22Rv1 (cell line): ENCODE results near the gene IGF1R.

Experiments used
- H3K27ac ChIP-seq: fragments of 450-650 bp; 2 replicates; pipeline ENCODE4 v1.5.1; 2017
- ZFX ChIP-seq: fragments of 450-650 bp; IDR thresholded peaks from 2 replicates; pipeline ENCODE4 v1.6.1; 2017; ENCODE audit warnings: antibody characterized with exemption, borderline replicate concordance
- TF ChIP-seq, protein P1 (sequence below): fragments of 450-650 bp; IDR thresholded peaks from 2 replicates; pipeline ENCODE4 v1.5.1; 2017; ENCODE audit warnings: mild to moderate bottlenecking

IGF1R gene

DNA sequence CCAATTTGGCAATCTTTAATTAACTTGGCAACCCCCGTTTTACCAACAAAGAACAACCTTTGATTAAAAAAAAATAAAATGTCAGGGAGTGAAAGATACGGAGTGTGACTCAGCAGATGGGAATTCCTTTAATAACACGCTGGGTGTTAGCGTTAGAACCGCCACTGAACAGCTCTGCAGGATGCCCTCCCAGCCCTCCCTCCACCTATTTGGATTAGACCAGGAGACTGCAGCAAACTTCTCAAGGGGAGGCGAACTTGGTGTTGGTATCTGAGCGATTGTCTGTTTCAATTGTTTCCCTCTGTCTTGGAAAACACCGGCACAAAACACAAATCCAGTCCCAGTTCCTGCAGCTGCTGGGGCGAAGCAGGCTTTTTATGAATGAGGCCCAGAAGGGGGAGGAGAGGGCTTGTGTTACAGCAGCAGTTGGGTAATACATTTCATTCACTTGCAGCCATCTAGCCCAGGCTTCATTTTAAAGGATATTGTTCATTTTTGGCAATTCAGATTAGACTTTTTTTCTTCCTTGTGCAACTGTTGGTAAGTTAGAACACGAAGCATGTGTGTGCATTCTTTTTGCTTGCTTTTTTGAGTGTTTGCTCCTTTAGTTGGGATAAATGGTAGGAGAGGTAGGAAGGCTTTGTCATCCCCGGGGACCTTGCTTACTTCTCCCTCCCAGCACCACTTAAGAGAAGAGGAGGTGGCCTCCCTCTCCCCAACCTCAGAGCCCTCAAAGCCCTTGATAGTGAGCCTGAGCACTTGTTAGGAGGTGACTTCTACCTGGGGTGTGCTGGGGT, 152.3 kb downstream of the IGF1R start:
- TF ChIP-seq ZFX: no peak
- TF ChIP-seq, protein P1, sequence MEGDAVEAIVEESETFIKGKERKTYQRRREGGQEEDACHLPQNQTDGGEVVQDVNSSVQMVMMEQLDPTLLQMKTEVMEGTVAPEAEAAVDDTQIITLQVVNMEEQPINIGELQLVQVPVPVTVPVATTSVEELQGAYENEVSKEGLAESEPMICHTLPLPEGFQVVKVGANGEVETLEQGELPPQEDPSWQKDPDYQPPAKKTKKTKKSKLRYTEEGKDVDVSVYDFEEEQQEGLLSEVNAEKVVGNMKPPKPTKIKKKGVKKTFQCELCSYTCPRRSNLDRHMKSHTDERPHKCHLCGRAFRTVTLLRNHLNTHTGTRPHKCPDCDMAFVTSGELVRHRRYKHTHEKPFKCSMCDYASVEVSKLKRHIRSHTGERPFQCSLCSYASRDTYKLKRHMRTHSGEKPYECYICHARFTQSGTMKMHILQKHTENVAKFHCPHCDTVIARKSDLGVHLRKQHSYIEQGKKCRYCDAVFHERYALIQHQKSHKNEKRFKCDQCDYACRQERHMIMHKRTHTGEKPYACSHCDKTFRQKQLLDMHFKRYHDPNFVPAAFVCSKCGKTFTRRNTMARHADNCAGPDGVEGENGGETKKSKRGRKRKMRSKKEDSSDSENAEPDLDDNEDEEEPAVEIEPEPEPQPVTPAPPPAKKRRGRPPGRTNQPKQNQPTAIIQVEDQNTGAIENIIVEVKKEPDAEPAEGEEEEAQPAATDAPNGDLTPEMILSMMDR: no peak
- H3K27ac ChIP-seq: no peak overlapping the region

DNA sequence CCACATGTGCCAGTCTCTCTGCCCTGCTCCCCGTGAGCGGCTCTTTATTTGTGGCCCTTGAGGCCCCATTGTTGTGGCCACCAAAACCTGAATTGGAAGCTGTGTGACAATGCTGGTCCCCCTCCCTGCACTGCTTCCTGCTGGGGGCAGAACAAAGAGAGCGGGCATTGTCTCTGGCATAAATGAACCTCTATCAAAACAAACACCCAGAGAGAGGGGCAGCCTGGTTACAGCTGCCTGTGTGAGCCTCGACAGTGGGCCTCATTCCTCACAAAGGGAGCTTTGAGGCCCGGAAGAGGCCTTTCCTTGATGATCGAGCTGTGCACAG, 152.9 kb downstream of the IGF1R start:
- TF ChIP-seq, protein P1: no peak
- TF ChIP-seq ZFX: no peak
- H3K27ac ChIP-seq: no peak overlapping the region

DNA sequence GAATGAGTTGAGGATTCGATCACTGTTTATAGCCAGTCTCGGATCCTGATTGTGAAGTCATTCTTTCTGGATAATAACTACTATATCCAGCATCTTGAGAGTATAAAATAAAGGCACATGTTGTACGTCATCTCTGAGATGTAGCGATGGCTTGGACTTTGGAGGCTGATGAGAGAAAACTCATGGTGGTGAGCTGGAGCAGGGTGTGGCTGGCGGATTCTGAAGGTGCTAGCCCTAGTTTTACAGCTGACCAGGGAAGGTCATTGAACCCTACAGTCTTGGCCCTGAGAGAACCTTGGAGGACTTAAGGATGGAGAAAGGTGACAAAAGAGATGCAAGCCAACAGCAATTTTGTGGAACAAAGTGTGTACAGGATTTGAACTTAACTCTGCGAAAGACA, 153.8 kb downstream of the IGF1R start:
- no peak for TF ChIP-seq ZFX
- TF ChIP-seq, protein P1: no peak
- H3K27ac ChIP-seq: no peak overlapping the region

DNA sequence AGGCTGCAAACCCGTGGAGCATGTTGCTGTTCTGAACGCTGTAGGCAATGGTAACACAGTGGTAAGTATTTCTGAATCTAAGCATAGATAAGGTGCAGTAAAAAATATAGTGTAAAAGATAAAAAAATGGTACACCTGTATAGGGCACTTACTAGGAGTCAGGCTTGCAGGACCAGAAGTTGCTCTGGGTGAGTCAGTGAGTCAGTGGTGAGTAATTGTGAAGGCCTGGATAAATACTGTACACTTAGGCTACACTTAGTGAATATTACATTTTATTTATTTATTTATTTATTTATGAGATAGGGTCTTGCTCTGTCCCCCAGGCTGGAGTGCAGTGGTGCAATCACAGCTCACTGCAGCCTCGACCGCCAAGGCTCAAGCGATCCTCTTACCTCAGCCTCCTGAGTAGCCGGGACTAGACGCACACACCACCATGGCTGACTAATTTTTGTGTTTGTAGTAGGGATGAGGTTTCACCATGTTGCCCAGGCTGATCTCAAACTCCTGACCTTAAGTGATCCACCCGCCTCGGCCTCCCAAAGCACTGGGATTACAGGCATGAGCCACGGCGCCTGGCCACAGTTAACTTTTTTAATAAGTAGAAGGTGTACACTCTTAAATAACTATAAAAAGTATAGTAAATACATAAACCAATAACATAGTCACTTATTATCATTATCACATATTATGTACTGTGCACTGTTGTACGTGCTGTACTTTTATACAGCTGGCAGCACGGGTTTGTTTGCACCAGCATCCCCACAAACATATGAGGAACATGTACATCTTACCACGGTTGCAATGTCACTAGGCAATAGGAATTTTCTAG, 155.1 kb downstream of the IGF1R start:
- peak overlapping the region; percentile 47 for H3K27ac ChIP-seq
- TF ChIP-seq, protein P1: no peak
- no peak for TF ChIP-seq ZFX

DNA sequence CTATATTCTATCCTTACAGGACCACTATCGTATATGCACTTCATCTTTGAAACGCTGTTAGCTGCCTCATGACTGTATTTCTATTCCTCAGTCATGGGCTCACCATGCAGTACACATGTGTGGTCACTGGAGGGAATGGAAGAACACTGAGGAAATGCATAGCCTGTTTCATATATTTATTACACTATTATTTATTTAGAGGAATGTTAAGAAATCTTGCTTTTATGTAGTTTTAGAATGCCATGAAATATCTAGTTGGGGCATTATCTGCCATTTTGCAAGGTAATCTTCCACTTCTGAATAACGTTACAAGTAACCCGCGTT, 155.7 kb downstream of the IGF1R start:
- peak overlapping the region; percentile 47 for H3K27ac ChIP-seq
- TF ChIP-seq ZFX: no peak

DNA sequence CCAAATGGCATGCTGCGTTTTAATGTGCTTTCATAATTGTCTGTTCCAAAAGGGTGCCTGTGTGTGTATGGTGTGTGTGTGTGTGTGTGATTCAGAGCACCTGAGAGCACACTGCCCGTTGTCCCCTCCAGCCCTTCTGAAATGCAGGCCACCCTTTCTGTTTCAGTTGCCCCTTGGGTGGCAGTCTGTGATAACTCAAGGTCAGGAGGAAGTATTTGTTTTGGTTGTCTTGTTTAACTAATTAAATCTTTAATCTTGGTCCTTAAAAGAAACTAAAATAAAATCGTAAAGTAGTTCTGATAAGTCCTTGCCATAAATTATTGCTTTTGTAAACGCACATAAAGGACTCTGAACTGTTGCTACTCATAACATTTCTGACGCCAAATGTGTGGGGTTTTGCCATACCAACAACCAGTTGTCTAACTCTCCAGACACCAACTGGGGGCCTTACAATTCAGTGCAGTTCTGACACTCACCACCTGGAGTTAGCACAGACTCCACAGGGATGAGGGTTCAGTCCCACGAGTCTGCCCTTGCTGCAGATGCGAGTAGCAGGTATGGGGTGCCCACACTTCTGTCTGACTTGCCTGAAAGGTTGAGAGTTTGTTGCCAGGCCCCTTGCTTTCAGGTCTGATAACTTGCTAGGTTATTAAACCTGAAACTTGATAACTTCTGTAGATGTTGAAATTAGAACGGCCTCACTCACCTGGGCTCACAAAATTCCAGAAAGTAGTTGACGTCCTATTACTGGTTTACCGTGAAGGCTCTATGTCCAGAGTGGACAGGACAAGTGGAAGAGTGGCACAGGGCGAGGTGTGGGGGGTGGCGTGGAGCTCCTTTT, 157.3 kb downstream of the IGF1R start:
- TF ChIP-seq ZFX: no peak
- TF ChIP-seq, protein P1: no peak
- peak overlapping the region; percentile 38 for H3K27ac ChIP-seq

DNA sequence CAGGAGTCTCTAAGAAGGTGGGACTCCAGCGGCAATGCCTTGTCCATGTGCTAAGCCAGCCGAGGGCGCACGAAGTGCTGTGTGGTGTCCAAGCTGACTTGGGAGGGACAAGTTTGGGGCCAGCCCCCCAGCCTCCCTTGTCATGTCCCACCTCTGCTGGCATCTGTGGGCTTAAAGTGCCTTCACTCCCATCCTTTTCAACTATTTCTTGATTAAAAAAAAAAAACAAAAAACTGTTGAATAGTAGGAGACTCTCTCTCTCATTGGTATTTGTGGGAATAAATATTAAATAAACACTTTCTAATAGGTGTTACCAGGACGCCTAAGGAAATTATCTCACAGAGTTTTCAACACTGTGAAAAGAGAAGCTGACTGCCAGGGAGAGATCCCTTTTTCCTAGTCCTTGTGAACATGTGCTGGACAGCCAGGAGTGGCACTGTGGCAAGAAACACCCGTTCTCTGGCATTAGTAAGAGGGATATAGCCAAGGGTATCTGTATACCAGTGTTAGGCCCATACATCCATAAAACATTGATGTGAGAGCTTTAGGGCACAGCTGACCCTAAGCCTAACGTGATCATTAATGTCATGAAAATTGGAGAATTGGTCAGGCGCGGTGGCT, 158.0 kb downstream of the IGF1R start:
- 0 out of 2 replicates have a peak overlapping the region, but pooled peaks have one; percentile 38 for H3K27ac ChIP-seq
- TF ChIP-seq, protein P1: no peak
- TF ChIP-seq ZFX: no peak
